Gastrocnemius medialis (tissue), 4 donors: ENCODE results near the gene TLE5. TPM values are rescaled to one million over a fixed set of nuclear protein-coding genes. Genes with fewer than 3 reads are reported as not detected.

Experiments used
- total RNA-seq, 4 donors: library from RNA; depleted of rRNA; stranded (reverse); fragments of >200 nt; gene quantifications; one replicate each; pipeline versions ENCODE4 v1.1.0 to v1.2.3, GENCODE V29; 2016

Gene TLE5
- total RNA-seq, 4 donors from 2014 or later = 437 to 686 (median 474) TPM

Other genes with a start within 250 kb of the TLE5 start
- gene ZNF554, start 242.6 kb downstream of the TLE5 start, total RNA-seq = 1 to 10 TPM; 2.1 to 5.3 (median 2.6) TPM
- 1 to 10 TPM; 1.9 to 5.5 (median 2.7) TPM for gene ZNF555, start 221.0 kb downstream of the TLE5 start, total RNA-seq
- gene ZNF556, start 195.2 kb downstream of the TLE5 start, total RNA-seq = under 1 TPM in 2 of 4 donors, not detected in 2; 0.26 to 0.34 TPM
- gene ZNF57, start 161.6 kb downstream of the TLE5 start, total RNA-seq = 1 to 10 TPM in 2 of 4 donors, under 1 TPM in 2; 0.44 to 2.1 (median 0.83) TPM
- 1 to 10 TPM; 1.3 to 4.7 (median 1.5) TPM for gene ZNF77, start 117.5 kb downstream of the TLE5 start, total RNA-seq
- gene TLE6, start 84.9 kb downstream of the TLE5 start, total RNA-seq = 1 to 10 TPM in 1 of 4 donors, under 1 TPM in 1, not detected in 2; 0.62 to 1.2 TPM
- 10 to 100 TPM; 26.1 to 48.5 (median 45.2) TPM for gene TLE2, start 33.2 kb downstream of the TLE5 start, total RNA-seq
- gene GNA11, start 31.9 kb upstream of the TLE5 start, total RNA-seq = 10 to 100 TPM; 38.3 to 72.5 (median 68.5) TPM
- 1 to 10 TPM in 1 of 4 donors, under 1 TPM in 3; 0.51 to 1.2 (median 0.81) TPM for gene GNA15, start 73.5 kb upstream of the TLE5 start, total RNA-seq
- gene S1PR4, start 116.3 kb upstream of the TLE5 start, total RNA-seq = 1 to 10 TPM in 2 of 4 donors, under 1 TPM in 2; 0.87 to 3.4 (median 0.97) TPM
- gene NCLN, start 123.4 kb upstream of the TLE5 start, total RNA-seq = 10 to 100 TPM; 18.2 to 54.4 (median 43.1) TPM
- gene CELF5, start 162.2 kb upstream of the TLE5 start, total RNA-seq = not detected